ENCODE measurements around the gene SBF2.

DNA sequence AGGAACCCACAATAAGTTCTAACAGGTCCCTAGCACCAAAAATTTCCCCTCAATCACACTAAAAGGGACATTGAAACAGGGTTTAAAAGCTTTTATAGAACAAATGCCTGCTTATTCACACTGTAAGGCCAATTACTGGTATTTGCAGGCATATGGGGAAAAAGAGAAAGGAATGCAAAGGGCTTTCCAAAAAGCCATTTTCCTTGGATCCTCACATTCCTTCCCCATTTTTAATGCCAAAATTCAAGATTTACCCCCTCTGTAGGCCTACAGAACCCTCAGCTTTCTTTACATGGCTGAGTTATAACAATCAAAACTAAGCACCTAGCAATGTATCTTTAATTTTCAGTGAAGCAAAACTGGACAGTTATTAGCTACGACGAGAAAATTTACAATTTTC is 102.0 kb downstream of the SBF2 start:
- TF ChIP-seq POLR2A (IDR thresholded peaks at IDR 0.05; ENCODE audit: low read depth, low read length) (no peak), POLR2AphosphoS5 (IDR thresholded peaks at IDR 0.05; ENCODE audit: low read depth, low read length) (no peak)

All from GM12892 (cell line).